ENCODE data around the gene CHAC1.

DNA sequence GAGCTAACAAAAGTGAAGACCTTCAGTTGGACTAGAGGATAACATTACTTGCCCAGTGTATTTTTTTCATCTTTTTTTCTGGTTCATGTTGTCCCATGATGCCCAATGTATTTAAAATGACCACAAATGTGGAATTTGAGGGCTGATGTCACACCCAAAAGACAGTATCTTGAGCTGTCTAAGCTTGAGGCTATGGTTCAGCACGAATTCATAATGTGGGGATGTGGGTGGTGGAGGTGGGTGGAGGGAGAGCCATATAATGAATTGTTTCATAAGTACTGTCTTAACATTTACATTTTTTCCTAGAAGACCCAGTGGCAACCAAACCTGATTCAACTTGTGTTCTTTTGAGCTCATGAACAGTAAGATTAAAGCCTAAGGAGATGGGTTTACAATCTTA is 37.5 kb downstream of the CHAC1 start:
- TF ChIP-seq, protein P1, sequence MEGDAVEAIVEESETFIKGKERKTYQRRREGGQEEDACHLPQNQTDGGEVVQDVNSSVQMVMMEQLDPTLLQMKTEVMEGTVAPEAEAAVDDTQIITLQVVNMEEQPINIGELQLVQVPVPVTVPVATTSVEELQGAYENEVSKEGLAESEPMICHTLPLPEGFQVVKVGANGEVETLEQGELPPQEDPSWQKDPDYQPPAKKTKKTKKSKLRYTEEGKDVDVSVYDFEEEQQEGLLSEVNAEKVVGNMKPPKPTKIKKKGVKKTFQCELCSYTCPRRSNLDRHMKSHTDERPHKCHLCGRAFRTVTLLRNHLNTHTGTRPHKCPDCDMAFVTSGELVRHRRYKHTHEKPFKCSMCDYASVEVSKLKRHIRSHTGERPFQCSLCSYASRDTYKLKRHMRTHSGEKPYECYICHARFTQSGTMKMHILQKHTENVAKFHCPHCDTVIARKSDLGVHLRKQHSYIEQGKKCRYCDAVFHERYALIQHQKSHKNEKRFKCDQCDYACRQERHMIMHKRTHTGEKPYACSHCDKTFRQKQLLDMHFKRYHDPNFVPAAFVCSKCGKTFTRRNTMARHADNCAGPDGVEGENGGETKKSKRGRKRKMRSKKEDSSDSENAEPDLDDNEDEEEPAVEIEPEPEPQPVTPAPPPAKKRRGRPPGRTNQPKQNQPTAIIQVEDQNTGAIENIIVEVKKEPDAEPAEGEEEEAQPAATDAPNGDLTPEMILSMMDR (conservative IDR thresholded peaks at IDR 0.05; ENCODE audit: low read length): no peak
- TF ChIP-seq EZH2phosphoT487 (IDR thresholded peaks at IDR 0.05; ENCODE audit: borderline replicate concordance): no peak
